GM21423 (cell line): Measurements from ENCODE around the gene GNPTG.
A peak's percentile ranks its signal among the peaks of the same experiment; 100 is the strongest.

Experiments
- ATAC-seq: cut with Tn5 transposase; IDR thresholded peaks from one replicate; pipeline ENCODE4 v1.9.1; 2021; ENCODE audit warnings: mild to moderate bottlenecking, moderate library complexity; ENCODE audit not compliant: unreplicated experiment

GNPTG gene

GRCh38 chr16:1351582-1352362 lies at the start of gene GNPTG, which contains the start of gene TSR3:
GNPTG (plus strand) TSS chr16:1351931; CDS start chr16:1351966, 35 bp downstream.
TSR3 (minus strand) TSS chr16:1351878; CDS start chr16:1351804, 74 bp downstream.
- ATAC-seq: peak; percentile 87

- no peak for ATAC-seq
Observed at GRCh38 chr16:1305823-1306222, 45.9 kb upstream of the GNPTG start.

GRCh38 chr16:1306334-1306733 lies 45.4 kb upstream of the GNPTG start:
- ATAC-seq: no peak

GRCh38 chr16:1308036-1308976 lies 43.4 kb upstream of the GNPTG start:
- ATAC-seq: no peak

- ATAC-seq: peak; percentile 58
Observed at GRCh38 chr16:1308977-1309885, 42.5 kb upstream of the GNPTG start, which contains the start of gene UBE2I. UBE2I (plus strand) TSS chr16:1309636; CDS start chr16:1314031, 4,395 bp downstream.

- peak; percentile 27 for ATAC-seq
Observed at GRCh38 chr16:1309888-1310831, 41.6 kb upstream of the GNPTG start.

GRCh38 chr16:1310832-1311200 lies 40.9 kb upstream of the GNPTG start:
- no peak for ATAC-seq

GRCh38 chr16:1311212-1311737 lies 40.5 kb upstream of the GNPTG start:
- no peak for ATAC-seq

- no peak for ATAC-seq
Observed at GRCh38 chr16:1311738-1312466, 39.8 kb upstream of the GNPTG start.

- ATAC-seq: no peak
Observed at GRCh38 chr16:1312467-1312816, 39.3 kb upstream of the GNPTG start.

GRCh38 chr16:1312903-1313302 lies 38.8 kb upstream of the GNPTG start:
- no peak for ATAC-seq

GRCh38 chr16:1313721-1314369 lies 37.9 kb upstream of the GNPTG start:
- no peak for ATAC-seq

GRCh38 chr16:1314399-1315068 lies 37.2 kb upstream of the GNPTG start:
- ATAC-seq: no peak

- ATAC-seq: no peak
Observed at GRCh38 chr16:1315081-1316032, 36.4 kb upstream of the GNPTG start.

GRCh38 chr16:1316033-1316405 lies 35.7 kb upstream of the GNPTG start:
- ATAC-seq: no peak

- ATAC-seq: no peak
Observed at GRCh38 chr16:1317479-1318267, 34.1 kb upstream of the GNPTG start.
